K562 (cell line): ENCODE measurements around the gene IL37. TPM values are rescaled to one million over a fixed set of nuclear protein-coding genes. Genes with fewer than 3 reads are reported as not detected.

Source experiments
- BDP1 ChIP-seq: IDR thresholded peaks from 3 replicates; pipeline ENCODE4 v1.6.1; 2011; ENCODE audit not compliant: insufficient read length, insufficient read depth
- BHLHE40 ChIP-seq: IDR thresholded peaks from 2 replicates; pipeline ENCODE4 v1.6.1; 2011; ENCODE audit warnings: low read length, improper control_type of control experiment
- CCNT2 ChIP-seq: IDR thresholded peaks from 2 replicates; pipeline ENCODE4 v1.6.1; 2011; ENCODE audit warnings: borderline replicate concordance, low read depth, mild to moderate bottlenecking, moderate library complexity, mixed read lengths, low read length; ENCODE audit not compliant: insufficient read length; ENCODE audit errors: extremely low read depth
- EHMT2 ChIP-seq: fragments of 450-650 bp; IDR thresholded peaks from 2 replicates; pipeline ENCODE4 v1.6.1; 2018; ENCODE audit warnings: antibody characterized with exemption
- FOXJ3 ChIP-seq: sonication (generic); formaldehyde crosslinking; IDR thresholded peaks from 2 replicates; pipeline ENCODE4 v1.4.0; 2020; ENCODE audit warnings: mild to moderate bottlenecking, missing genetic modification reagents
- GABPA ChIP-seq: fragments of 200-800 bp; sonication (Bioruptor generic); conservative IDR thresholded peaks from 2 replicates; pipeline ENCODE4 v1.6.1; 2016; ENCODE audit warnings: low read depth, missing genetic modification characterization, missing compliant biosample characterization
- KDM2B ChIP-seq: fragments of 250-450 bp; sonication (Bioruptor Pico); IDR thresholded peaks from 2 replicates; pipeline ENCODE4 v1.8.0; 2021; ENCODE audit warnings: mild to moderate bottlenecking, moderate library complexity
- MTA1 ChIP-seq: fragments of 450-650 bp; IDR thresholded peaks from 2 replicates; pipeline ENCODE4 v1.6.1; 2017; ENCODE audit warnings: borderline replicate concordance
- NEUROD1 ChIP-seq: fragments of 150-350 bp; IDR thresholded peaks from 2 replicates; pipeline ENCODE4 v1.6.1; 2014; ENCODE audit warnings: borderline replicate concordance, low read length, low read depth; ENCODE audit not compliant: partially characterized antibody
- PRMT5 ChIP-seq: sonication (generic); formaldehyde crosslinking; IDR thresholded peaks from 2 replicates; pipeline ENCODE4 v1.5.0; 2020; ENCODE audit warnings: missing genetic modification reagents
- SETDB1 ChIP-seq: IDR thresholded peaks from one replicate; pipeline ENCODE4 v1.6.1; 2012; ENCODE audit warnings: low read length, control low read depth, inconsistent platforms
- polyA plus RNA-seq, 8 experiments: library from polyadenylated mRNA; depleted of rRNA in 4 of 8; stranded (reverse) in 5 of 8; unstranded in 3 of 8; fragments of >200 nt; fragmentation: Nextera tagmentation in 2 of 8; fragmentation: Illumina TruSeq in 1 of 8; extraction: Ambion mirVana in 2 of 8; extraction: Trizol in 1 of 8; gene quantifications; 2 replicates each; pipeline versions ENCODE4 v1.2.1 to v1.2.3, GENCODE V29; 2011 to 2014; ENCODE audit warnings: inconsistent platforms in 1 of 8, missing spikeins in 1 of 8
- total RNA-seq, 7 experiments: library from RNA; depleted of rRNA in 6 of 7; stranded (reverse); fragments of >200 nt in 6 of 7; fragmentation: Illumina TruSeq in 2 of 7; extraction: Trizol in 2 of 7; gene quantifications; 2 replicates each; pipeline versions ENCODE4 v1.2.1 to v1.2.3, GENCODE V29; 2011 to 2021; ENCODE audit warnings: low replicate concordance in 1 of 7
- TF ChIP-seq, protein P1 (sequence below): fragments of 450-650 bp; IDR thresholded peaks from 2 replicates; pipeline ENCODE4 v1.6.1; 2016; ENCODE audit warnings: missing biosample characterization, missing genetic modification characterization
- TF ChIP-seq, protein P2 (sequence below): fragments of 250-450 bp; sonication (Bioruptor Pico); IDR thresholded peaks from 2 replicates; pipeline ENCODE4 v1.8.0; 2021; ENCODE audit warnings: moderate library complexity, mild to moderate bottlenecking, inconsistent platforms
- TF ChIP-seq, protein P3 (sequence below): fragments of 450-650 bp; IDR thresholded peaks from 2 replicates; pipeline ENCODE4 v1.6.1; 2016
- TF ChIP-seq, protein P4 (sequence below): sonication (generic); formaldehyde crosslinking; IDR thresholded peaks from 2 replicates; pipeline ENCODE4 v1.8.0; 2022; ENCODE audit warnings: mild to moderate bottlenecking, low read depth, missing genetic modification reagents
- TF ChIP-seq, protein P5 (sequence below): sonication (generic); formaldehyde crosslinking; IDR thresholded peaks from 2 replicates; pipeline ENCODE4 v1.8.0; 2023; ENCODE audit warnings: missing genetic modification reagents, mild to moderate bottlenecking, borderline replicate concordance
- TF ChIP-seq, protein P6 (sequence below): fragments of 450-650 bp; formaldehyde crosslinking; IDR thresholded peaks from 2 replicates; pipeline ENCODE4 v1.4.0; 2022; ENCODE audit warnings: missing genetic modification characterization

The IL37 gene
- total and polyA plus RNA-seq, 9 of the 15 experiments (the other 6 are each of a cell fraction or from before 2014, with no cell fraction given) = not detected

DNA sequence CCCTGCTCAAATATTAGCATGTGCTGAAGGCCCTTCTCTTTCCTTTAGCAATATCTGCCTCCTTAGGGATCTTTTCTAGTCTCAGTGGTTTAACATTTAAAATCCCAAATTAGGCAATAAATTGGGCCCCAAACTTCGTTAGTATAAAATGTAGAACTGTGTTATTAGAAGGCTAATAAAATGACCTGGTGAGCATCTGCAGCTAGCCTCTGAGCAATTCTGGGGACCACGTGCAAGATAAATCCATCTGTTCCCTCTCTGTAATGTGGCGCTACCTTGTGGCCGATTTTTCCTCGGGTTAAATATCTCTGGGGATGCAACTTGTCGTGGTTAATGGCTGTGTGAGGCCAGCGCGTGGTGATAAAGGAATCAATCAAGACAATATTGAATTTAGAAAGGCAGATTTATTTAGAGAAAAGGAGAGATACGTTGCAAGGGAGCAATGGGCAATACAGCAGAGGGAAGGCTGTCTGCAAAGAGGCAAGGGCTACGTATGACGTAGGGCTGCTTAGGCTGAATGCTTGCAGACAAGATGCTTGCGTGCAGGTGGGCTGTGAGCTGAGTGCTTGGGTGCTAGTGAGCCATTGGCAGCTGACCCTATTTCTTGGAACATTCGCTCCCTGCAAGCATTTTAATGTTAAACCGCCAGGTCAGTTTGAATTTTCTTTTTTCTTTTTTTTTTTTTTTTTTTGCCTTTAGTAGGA lies 48.3 kb downstream of the IL37 start (continued):
- TF ChIP-seq GABPA (tag) (no peak), BDP1 (no peak), CCNT2 (no peak), BHLHE40 (peak; percentile 45; the same call in 1 of the 2 replicates), FOXJ3 (no peak), NEUROD1 (no peak), PRMT5 (CRISPR knock-in tag) (no peak), MTA1 (no peak), SETDB1 (no peak), EHMT2 (no peak), KDM2B (CRISPR knock-in tag) (no peak)
- TF ChIP-seq, protein P1, sequence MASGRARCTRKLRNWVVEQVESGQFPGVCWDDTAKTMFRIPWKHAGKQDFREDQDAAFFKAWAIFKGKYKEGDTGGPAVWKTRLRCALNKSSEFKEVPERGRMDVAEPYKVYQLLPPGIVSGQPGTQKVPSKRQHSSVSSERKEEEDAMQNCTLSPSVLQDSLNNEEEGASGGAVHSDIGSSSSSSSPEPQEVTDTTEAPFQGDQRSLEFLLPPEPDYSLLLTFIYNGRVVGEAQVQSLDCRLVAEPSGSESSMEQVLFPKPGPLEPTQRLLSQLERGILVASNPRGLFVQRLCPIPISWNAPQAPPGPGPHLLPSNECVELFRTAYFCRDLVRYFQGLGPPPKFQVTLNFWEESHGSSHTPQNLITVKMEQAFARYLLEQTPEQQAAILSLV (tag) = no peak
- TF ChIP-seq, protein P2, sequence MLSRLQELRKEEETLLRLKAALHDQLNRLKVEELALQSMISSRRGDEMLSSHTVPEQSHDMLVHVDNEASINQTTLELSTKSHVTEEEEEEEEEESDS = no peak
- TF ChIP-seq, protein P3, sequence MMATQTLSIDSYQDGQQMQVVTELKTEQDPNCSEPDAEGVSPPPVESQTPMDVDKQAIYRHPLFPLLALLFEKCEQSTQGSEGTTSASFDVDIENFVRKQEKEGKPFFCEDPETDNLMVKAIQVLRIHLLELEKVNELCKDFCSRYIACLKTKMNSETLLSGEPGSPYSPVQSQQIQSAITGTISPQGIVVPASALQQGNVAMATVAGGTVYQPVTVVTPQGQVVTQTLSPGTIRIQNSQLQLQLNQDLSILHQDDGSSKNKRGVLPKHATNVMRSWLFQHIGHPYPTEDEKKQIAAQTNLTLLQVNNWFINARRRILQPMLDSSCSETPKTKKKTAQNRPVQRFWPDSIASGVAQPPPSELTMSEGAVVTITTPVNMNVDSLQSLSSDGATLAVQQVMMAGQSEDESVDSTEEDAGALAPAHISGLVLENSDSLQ = no peak
- TF ChIP-seq, protein P4, sequence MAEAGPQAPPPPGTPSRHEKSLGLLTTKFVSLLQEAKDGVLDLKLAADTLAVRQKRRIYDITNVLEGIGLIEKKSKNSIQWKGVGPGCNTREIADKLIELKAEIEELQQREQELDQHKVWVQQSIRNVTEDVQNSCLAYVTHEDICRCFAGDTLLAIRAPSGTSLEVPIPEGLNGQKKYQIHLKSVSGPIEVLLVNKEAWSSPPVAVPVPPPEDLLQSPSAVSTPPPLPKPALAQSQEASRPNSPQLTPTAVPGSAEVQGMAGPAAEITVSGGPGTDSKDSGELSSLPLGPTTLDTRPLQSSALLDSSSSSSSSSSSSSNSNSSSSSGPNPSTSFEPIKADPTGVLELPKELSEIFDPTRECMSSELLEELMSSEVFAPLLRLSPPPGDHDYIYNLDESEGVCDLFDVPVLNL (CRISPR knock-in tag) = no peak
- TF ChIP-seq, protein P5, sequence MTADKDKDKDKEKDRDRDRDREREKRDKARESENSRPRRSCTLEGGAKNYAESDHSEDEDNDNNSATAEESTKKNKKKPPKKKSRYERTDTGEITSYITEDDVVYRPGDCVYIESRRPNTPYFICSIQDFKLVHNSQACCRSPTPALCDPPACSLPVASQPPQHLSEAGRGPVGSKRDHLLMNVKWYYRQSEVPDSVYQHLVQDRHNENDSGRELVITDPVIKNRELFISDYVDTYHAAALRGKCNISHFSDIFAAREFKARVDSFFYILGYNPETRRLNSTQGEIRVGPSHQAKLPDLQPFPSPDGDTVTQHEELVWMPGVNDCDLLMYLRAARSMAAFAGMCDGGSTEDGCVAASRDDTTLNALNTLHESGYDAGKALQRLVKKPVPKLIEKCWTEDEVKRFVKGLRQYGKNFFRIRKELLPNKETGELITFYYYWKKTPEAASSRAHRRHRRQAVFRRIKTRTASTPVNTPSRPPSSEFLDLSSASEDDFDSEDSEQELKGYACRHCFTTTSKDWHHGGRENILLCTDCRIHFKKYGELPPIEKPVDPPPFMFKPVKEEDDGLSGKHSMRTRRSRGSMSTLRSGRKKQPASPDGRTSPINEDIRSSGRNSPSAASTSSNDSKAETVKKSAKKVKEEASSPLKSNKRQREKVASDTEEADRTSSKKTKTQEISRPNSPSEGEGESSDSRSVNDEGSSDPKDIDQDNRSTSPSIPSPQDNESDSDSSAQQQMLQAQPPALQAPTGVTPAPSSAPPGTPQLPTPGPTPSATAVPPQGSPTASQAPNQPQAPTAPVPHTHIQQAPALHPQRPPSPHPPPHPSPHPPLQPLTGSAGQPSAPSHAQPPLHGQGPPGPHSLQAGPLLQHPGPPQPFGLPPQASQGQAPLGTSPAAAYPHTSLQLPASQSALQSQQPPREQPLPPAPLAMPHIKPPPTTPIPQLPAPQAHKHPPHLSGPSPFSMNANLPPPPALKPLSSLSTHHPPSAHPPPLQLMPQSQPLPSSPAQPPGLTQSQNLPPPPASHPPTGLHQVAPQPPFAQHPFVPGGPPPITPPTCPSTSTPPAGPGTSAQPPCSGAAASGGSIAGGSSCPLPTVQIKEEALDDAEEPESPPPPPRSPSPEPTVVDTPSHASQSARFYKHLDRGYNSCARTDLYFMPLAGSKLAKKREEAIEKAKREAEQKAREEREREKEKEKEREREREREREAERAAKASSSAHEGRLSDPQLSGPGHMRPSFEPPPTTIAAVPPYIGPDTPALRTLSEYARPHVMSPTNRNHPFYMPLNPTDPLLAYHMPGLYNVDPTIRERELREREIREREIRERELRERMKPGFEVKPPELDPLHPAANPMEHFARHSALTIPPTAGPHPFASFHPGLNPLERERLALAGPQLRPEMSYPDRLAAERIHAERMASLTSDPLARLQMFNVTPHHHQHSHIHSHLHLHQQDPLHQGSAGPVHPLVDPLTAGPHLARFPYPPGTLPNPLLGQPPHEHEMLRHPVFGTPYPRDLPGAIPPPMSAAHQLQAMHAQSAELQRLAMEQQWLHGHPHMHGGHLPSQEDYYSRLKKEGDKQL (CRISPR knock-in tag) = no peak
- TF ChIP-seq, protein P6, sequence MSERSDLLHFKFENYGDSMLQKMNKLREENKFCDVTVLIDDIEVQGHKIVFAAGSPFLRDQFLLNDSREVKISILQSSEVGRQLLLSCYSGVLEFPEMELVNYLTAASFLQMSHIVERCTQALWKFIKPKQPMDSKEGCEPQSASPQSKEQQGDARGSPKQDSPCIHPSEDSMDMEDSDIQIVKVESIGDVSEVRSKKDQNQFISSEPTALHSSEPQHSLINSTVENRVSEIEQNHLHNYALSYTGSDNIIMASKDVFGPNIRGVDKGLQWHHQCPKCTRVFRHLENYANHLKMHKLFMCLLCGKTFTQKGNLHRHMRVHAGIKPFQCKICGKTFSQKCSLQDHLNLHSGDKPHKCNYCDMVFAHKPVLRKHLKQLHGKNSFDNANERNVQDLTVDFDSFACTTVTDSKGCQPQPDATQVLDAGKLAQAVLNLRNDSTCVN (CRISPR knock-in tag) = no peak
